ENCODE results near the gene RSL1D1. TPM values are rescaled to one million over a fixed set of nuclear protein-coding genes. Genes with fewer than 3 reads are reported as not detected.

Gene RSL1D1
- total RNA-seq (2014; rRNA removed; shearing (Covaris generic)), result 163 and 221 TPM in 2 replicates

- Histone ChIP-seq H3K4me3 (ENCODE audit: insufficient read depth, low read depth, low read length) (peak within 1 kb of the TSS; percentile 100), H3K27me3 (ENCODE audit: control insufficient read depth, insufficient read depth, low read length) (no peaks in the 10 kb centered on the region), H3K36me3 (replicated peaks; ENCODE audit: control insufficient read depth, insufficient read depth, low read length) (peaks cover 18% of the 10 kb centered on the region)
- peak; percentile 100 for DNase-seq
These were observed at the start of gene RSL1D1 for GRCh38 chr16:11851294-11852091. Gene RSL1D1 (minus strand): TSS chr16:11851542. CDS start chr16:11851512, 30 bp downstream.

- Histone ChIP-seq H3K36me3 (replicated peaks; ENCODE audit: control insufficient read depth, insufficient read depth, low read length) (peaks cover 4% of the 10 kb centered on the region), H3K4me3 (ENCODE audit: insufficient read depth, low read depth, low read length) (no peak overlapping the region), H3K27me3 (ENCODE audit: control insufficient read depth, insufficient read depth, low read length) (no peaks in the 10 kb centered on the region)
- DNase-seq, result no peak
These were observed 49.7 kb upstream of the RSL1D1 start for GRCh38 chr16:11901091-11901490.

- Histone ChIP-seq H3K27me3 (ENCODE audit: control insufficient read depth, insufficient read depth, low read length) (no peaks in the 10 kb centered on the region), H3K36me3 (replicated peaks; ENCODE audit: control insufficient read depth, insufficient read depth, low read length) (peaks cover 19% of the 10 kb centered on the region), H3K4me3 (ENCODE audit: insufficient read depth, low read depth, low read length) (no peak overlapping the region)
- DNase-seq, result no peak
These were observed 45.3 kb upstream of the RSL1D1 start for GRCh38 chr16:11896486-11897176.

GRCh38 chr16:11893571-11893970 lies 42.2 kb upstream of the RSL1D1 start:
- Histone ChIP-seq H3K36me3 (replicated peaks; ENCODE audit: control insufficient read depth, insufficient read depth, low read length) (peaks cover 19% of the 10 kb centered on the region), H3K4me3 (ENCODE audit: insufficient read depth, low read depth, low read length) (no peak overlapping the region), H3K27me3 (ENCODE audit: control insufficient read depth, insufficient read depth, low read length) (no peaks in the 10 kb centered on the region)
- no peak for DNase-seq

GRCh38 chr16:11892761-11893160 lies 41.4 kb upstream of the RSL1D1 start:
- Histone ChIP-seq H3K4me3 (ENCODE audit: insufficient read depth, low read depth, low read length) (no peak overlapping the region), H3K36me3 (replicated peaks; ENCODE audit: control insufficient read depth, insufficient read depth, low read length) (peaks cover 20% of the 10 kb centered on the region), H3K27me3 (ENCODE audit: control insufficient read depth, insufficient read depth, low read length) (no peaks in the 10 kb centered on the region)
- DNase-seq, result no peak

- Histone ChIP-seq H3K36me3 (replicated peaks; ENCODE audit: control insufficient read depth, insufficient read depth, low read length) (peaks cover 23% of the 10 kb centered on the region), H3K4me3 (ENCODE audit: insufficient read depth, low read depth, low read length) (no peak overlapping the region), H3K27me3 (ENCODE audit: control insufficient read depth, insufficient read depth, low read length) (no peaks in the 10 kb centered on the region)
- DNase-seq, result no peak
These were observed 39.1 kb upstream of the RSL1D1 start for GRCh38 chr16:11890231-11890965.

- Histone ChIP-seq H3K36me3 (replicated peaks; ENCODE audit: control insufficient read depth, insufficient read depth, low read length) (peaks cover 15% of the 10 kb centered on the region), H3K4me3 (ENCODE audit: insufficient read depth, low read depth, low read length) (no peak overlapping the region)
- DNase-seq, result no peak
These were observed 35.5 kb upstream of the RSL1D1 start for GRCh38 chr16:11886881-11887280.

GRCh38 chr16:11884035-11884434 lies 32.7 kb upstream of the RSL1D1 start:
- no peak overlapping the region for H3K4me3 ChIP-seq (ENCODE audit: insufficient read depth, low read depth, low read length)

More at GRCh38 chr16:11886881-11887280, 35.5 kb upstream of the RSL1D1 start:
- no peaks in the 10 kb centered on the region for H3K27me3 ChIP-seq (ENCODE audit: control insufficient read depth, insufficient read depth, low read length)

GRCh38 chr16:11880007-11880406 lies 28.7 kb upstream of the RSL1D1 start:
- DNase-seq, result no peak
- H3K27me3 ChIP-seq (ENCODE audit: control insufficient read depth, insufficient read depth, low read length), result no peaks in the 10 kb centered on the region
- H3K4me3 ChIP-seq (ENCODE audit: insufficient read depth, low read depth, low read length), result no peak overlapping the region
- H3K36me3 ChIP-seq (replicated peaks; ENCODE audit: control insufficient read depth, insufficient read depth, low read length), result peaks cover 20% of the 10 kb centered on the region

More at GRCh38 chr16:11884035-11884434, 32.7 kb upstream of the RSL1D1 start:
- DNase-seq, result no peak
- Histone ChIP-seq H3K36me3 (replicated peaks; ENCODE audit: control insufficient read depth, insufficient read depth, low read length) (peaks cover 18% of the 10 kb centered on the region), H3K27me3 (ENCODE audit: control insufficient read depth, insufficient read depth, low read length) (no peaks in the 10 kb centered on the region)

- Histone ChIP-seq H3K4me3 (ENCODE audit: insufficient read depth, low read depth, low read length) (no peak overlapping the region), H3K36me3 (replicated peaks; ENCODE audit: control insufficient read depth, insufficient read depth, low read length) (peaks cover 19% of the 10 kb centered on the region), H3K27me3 (ENCODE audit: control insufficient read depth, insufficient read depth, low read length) (no peaks in the 10 kb centered on the region)
- DNase-seq, result no peak
These were observed 26.0 kb upstream of the RSL1D1 start for GRCh38 chr16:11877374-11877773.

- Histone ChIP-seq H3K36me3 (replicated peaks; ENCODE audit: control insufficient read depth, insufficient read depth, low read length) (peaks cover 17% of the 10 kb centered on the region), H3K4me3 (ENCODE audit: insufficient read depth, low read depth, low read length) (no peak overlapping the region), H3K27me3 (ENCODE audit: control insufficient read depth, insufficient read depth, low read length) (no peaks in the 10 kb centered on the region)
- DNase-seq, result no peak
These were observed 25.0 kb upstream of the RSL1D1 start for GRCh38 chr16:11876306-11876705.

GRCh38 chr16:11875721-11876120 lies 24.4 kb upstream of the RSL1D1 start:
- DNase-seq, result no peak
- H3K27me3 ChIP-seq (ENCODE audit: control insufficient read depth, insufficient read depth, low read length), result no peaks in the 10 kb centered on the region
- no peak overlapping the region for H3K4me3 ChIP-seq (ENCODE audit: insufficient read depth, low read depth, low read length)
- H3K36me3 ChIP-seq (replicated peaks; ENCODE audit: control insufficient read depth, insufficient read depth, low read length), result peaks cover 17% of the 10 kb centered on the region

- H3K36me3 ChIP-seq (replicated peaks; ENCODE audit: control insufficient read depth, insufficient read depth, low read length), result peaks cover 6% of the 10 kb centered on the region
- H3K27me3 ChIP-seq (ENCODE audit: control insufficient read depth, insufficient read depth, low read length), result no peaks in the 10 kb centered on the region
- no peak overlapping the region for H3K4me3 ChIP-seq (ENCODE audit: insufficient read depth, low read depth, low read length)
- peak; percentile 30 for DNase-seq
These were observed 19.9 kb upstream of the RSL1D1 start for GRCh38 chr16:11871193-11871592.

- no peak overlapping the region for H3K4me3 ChIP-seq (ENCODE audit: insufficient read depth, low read depth, low read length)
- H3K36me3 ChIP-seq (replicated peaks; ENCODE audit: control insufficient read depth, insufficient read depth, low read length), result no peaks in the 10 kb centered on the region; the same call in none of the 2 replicates
- DNase-seq, result no peak
- H3K27me3 ChIP-seq (ENCODE audit: control insufficient read depth, insufficient read depth, low read length), result no peaks in the 10 kb centered on the region
These were observed 19.1 kb upstream of the RSL1D1 start for GRCh38 chr16:11870399-11870798.
